H9 (cell line): ENCODE measurements around the gene GALNT16. TPM values are rescaled to one million over a fixed set of nuclear protein-coding genes. Genes with fewer than 3 reads are reported as not detected.

Experiments
- DNase-seq: peaks from one replicate; pipeline ENCODE4 v3.0.0-alpha.2; 2017
- H2AFZ ChIP-seq: one replicate; pipeline ENCODE4 v1.6.1; 2013; ENCODE audit warnings: mild to moderate bottlenecking, low read length, control low read depth, moderate library complexity
- H2AK5ac ChIP-seq: 2 replicates; pipeline ENCODE4 v1.6.1; 2013; ENCODE audit warnings: low read length, control low read depth, mixed read lengths; ENCODE audit not compliant: insufficient read length
- H2BK120ac ChIP-seq: one replicate; pipeline ENCODE4 v1.6.1; 2013; ENCODE audit warnings: low read depth, mild to moderate bottlenecking, low read length, control low read depth, inconsistent platforms; ENCODE audit not compliant: poor library complexity, severe bottlenecking
- H2BK12ac ChIP-seq: 2 replicates; pipeline ENCODE4 v1.6.1; 2013; ENCODE audit warnings: low read length, control low read depth, mixed read lengths, low read depth; ENCODE audit not compliant: insufficient read length
- H2BK15ac ChIP-seq: 2 replicates; pipeline ENCODE4 v1.6.1; 2013; ENCODE audit warnings: low read depth, low read length, control low read depth
- H2BK20ac ChIP-seq: one replicate; pipeline ENCODE4 v1.6.1; 2013; ENCODE audit warnings: low read depth, mild to moderate bottlenecking, low read length, control low read depth, inconsistent platforms; ENCODE audit not compliant: poor library complexity, severe bottlenecking
- H2BK5ac ChIP-seq: 2 replicates; pipeline ENCODE4 v1.6.1; 2013; ENCODE audit warnings: low read length, control low read depth, mixed read lengths; ENCODE audit not compliant: insufficient read length
- H3K14ac ChIP-seq: 2 replicates; pipeline ENCODE4 v1.6.1; 2013; ENCODE audit warnings: low read length, control low read depth; ENCODE audit not compliant: insufficient read depth
- H3K18ac ChIP-seq: 2 replicates; pipeline ENCODE4 v1.6.1; 2013; ENCODE audit warnings: low read depth, mild to moderate bottlenecking, mixed read lengths, low read length, control low read depth; ENCODE audit not compliant: insufficient read length
- H3K23ac ChIP-seq: 2 replicates; pipeline ENCODE4 v1.6.1; 2013; ENCODE audit warnings: low read length, control low read depth, mixed read lengths, low read depth; ENCODE audit not compliant: insufficient read length
- H3K23me2 ChIP-seq: 2 replicates; pipeline ENCODE4 v1.6.1; 2013; ENCODE audit warnings: low read depth, mild to moderate bottlenecking, mixed read lengths, low read length, control low read depth; ENCODE audit not compliant: insufficient read length, poor library complexity, severe bottlenecking
- H3K27ac ChIP-seq: 2 replicates; pipeline ENCODE4 v1.5.1; 2013; ENCODE audit warnings: low read length, control low read depth, mixed read lengths, low read depth; ENCODE audit not compliant: insufficient read length
- H3K27me3 ChIP-seq: 2 replicates; pipeline ENCODE4 v1.6.1; 2013; ENCODE audit warnings: low read length, control low read depth, inconsistent platforms; ENCODE audit not compliant: insufficient read depth
- H3K4ac ChIP-seq: 2 replicates; pipeline ENCODE4 v1.6.1; 2013; ENCODE audit warnings: low read depth, mild to moderate bottlenecking, control low read depth, inconsistent platforms, low read length, moderate library complexity
- H3K4me1 ChIP-seq: 2 replicates; pipeline ENCODE4 v1.6.1; 2013; ENCODE audit warnings: low read length, control low read depth, inconsistent platforms; ENCODE audit not compliant: insufficient read depth
- H3K4me2 ChIP-seq: 2 replicates; pipeline ENCODE4 v1.6.1; 2013; ENCODE audit warnings: low read length, control low read depth, mixed read lengths; ENCODE audit not compliant: insufficient read length, insufficient read depth
- H3K56ac ChIP-seq: 2 replicates; pipeline ENCODE4 v1.6.1; 2013; ENCODE audit warnings: low read depth, mild to moderate bottlenecking, mixed read lengths, low read length, control low read depth; ENCODE audit not compliant: insufficient read length
- H3K79me1 ChIP-seq: 2 replicates; pipeline ENCODE4 v1.6.1; 2013; ENCODE audit warnings: low read depth, mild to moderate bottlenecking, moderate library complexity, low read length, control low read depth, inconsistent platforms; ENCODE audit not compliant: insufficient read depth, poor library complexity, severe bottlenecking
- H3K79me2 ChIP-seq: 2 replicates; pipeline ENCODE4 v1.6.1; 2013; ENCODE audit warnings: low read length, control low read depth, inconsistent platforms; ENCODE audit not compliant: insufficient read depth
- H3K9ac ChIP-seq: 2 replicates; pipeline ENCODE4 v1.6.1; 2013; ENCODE audit warnings: low read length, control low read depth, mixed read lengths; ENCODE audit not compliant: insufficient read length; ENCODE audit errors: extremely low read depth
- H3K9me3 ChIP-seq: one replicate; pipeline ENCODE4 v1.6.1; 2013; ENCODE audit warnings: low read depth, low read length, inconsistent platforms; ENCODE audit not compliant: control insufficient read depth
- H3T11ph ChIP-seq: one replicate; pipeline ENCODE4 v1.6.1; 2013; ENCODE audit warnings: mild to moderate bottlenecking, low read length, control low read depth, inconsistent platforms
- H4K20me1 ChIP-seq: one replicate; pipeline ENCODE4 v1.6.1; 2013; ENCODE audit not compliant: control insufficient read depth, insufficient read length, insufficient read depth
- H4K5ac ChIP-seq: 2 replicates; pipeline ENCODE4 v1.6.1; 2013; ENCODE audit warnings: low read depth, mild to moderate bottlenecking, mixed read lengths, low read length, control low read depth; ENCODE audit not compliant: insufficient read length
- H4K8ac ChIP-seq: replicated peaks from 2 replicates; pipeline ENCODE4 v1.6.1; 2013; ENCODE audit warnings: low read length, control low read depth, mixed read lengths, low read depth; ENCODE audit not compliant: insufficient read length
- H4K91ac ChIP-seq: 2 replicates; pipeline ENCODE4 v1.6.1; 2013; ENCODE audit warnings: low read depth, mild to moderate bottlenecking, moderate library complexity, mixed read lengths, low read length, control low read depth; ENCODE audit not compliant: insufficient read length
- H3K27ac Mint-ChIP-seq, 3 experiments: 2 replicates in 2 of 3; 3 replicates in 1 of 3; pipeline ENCODE4 v1.8.0; 2020 to 2021; ENCODE audit warnings: mixed read lengths in 3 of 3, mild to moderate bottlenecking in 1 of 3, moderate library complexity in 1 of 3
- H3K27me3 Mint-ChIP-seq: 2 replicates; pipeline ENCODE4 v1.8.0; 2021; ENCODE audit warnings: low read depth, mild to moderate bottlenecking, moderate library complexity, mixed read lengths
- H3K36me3 Mint-ChIP-seq, 3 experiments: 2 replicates in 2 of 3; 3 replicates in 1 of 3; pipeline ENCODE4 v1.8.0; 2020 to 2021; ENCODE audit warnings: low read depth in 3 of 3, mixed read lengths in 3 of 3; ENCODE audit not compliant: insufficient read depth in 1 of 3
- H3K4me1 Mint-ChIP-seq, 2 experiments: 2 replicates each; pipeline ENCODE4 v1.8.0; 2020; ENCODE audit warnings: mixed read lengths in 2 of 2
- H3K4me3 Mint-ChIP-seq, 2 experiments: 2 replicates in 1 of 2; 3 replicates in 1 of 2; pipeline ENCODE4 v1.8.0; 2020 to 2021; ENCODE audit warnings: mild to moderate bottlenecking in 2 of 2, mixed read lengths in 2 of 2, moderate library complexity in 1 of 2
- H3K9me3 Mint-ChIP-seq, 2 experiments: 2 replicates in 1 of 2; 3 replicates in 1 of 2; pipeline ENCODE4 v1.8.0; 2020; ENCODE audit warnings: mild to moderate bottlenecking in 2 of 2, mixed read lengths in 2 of 2, moderate library complexity in 1 of 2
- WGBS: extraction: QIAGEN DNeasy Blood & Tissue Kit; methylation state at CpG from one replicate; pipeline ENCODE4 v1.1.7; 2013; ENCODE audit warnings: missing lambda C conversion rate, low lambda C conversion rate, mixed read lengths; ENCODE audit not compliant: insufficient read length; ENCODE audit errors: extremely low coverage; 5-methylcytosine and 5-hydroxymethylcytosine counted together
- total RNA-seq: library from RNA; stranded (reverse); gene quantifications from 2 replicates; pipeline ENCODE4 v1.2.1, GENCODE V29; 2021
- TF ChIP-seq, protein P1 (sequence below): fragments of 200-600 bp; sonication (generic); conservative IDR thresholded peaks from 3 replicates; pipeline ENCODE4 v1.8.0; 2021; ENCODE audit warnings: antibody characterized with exemption, mild to moderate bottlenecking

The GALNT16 gene
- total RNA-seq, 1 experiment from 2014 or later: 2.3 TPM

DNA sequence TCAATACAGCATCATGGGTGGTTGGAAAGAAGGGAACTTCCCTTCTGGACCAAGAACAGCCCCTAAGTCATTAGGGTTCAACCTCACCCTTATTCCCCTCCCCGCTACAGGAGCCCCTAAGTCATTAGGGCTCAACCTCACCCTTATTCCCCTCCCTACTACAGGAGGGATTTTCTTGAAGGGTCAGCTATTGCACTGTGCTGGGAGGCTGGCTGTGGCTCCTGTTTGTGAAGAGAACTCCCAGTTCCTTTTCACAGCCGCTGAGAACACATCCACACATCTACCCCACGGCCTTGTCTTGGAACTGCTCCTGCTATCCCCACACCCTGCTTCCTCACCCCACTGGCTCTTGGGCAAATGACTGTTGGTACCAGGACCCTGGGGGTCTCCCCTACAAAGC, 93.2 kb downstream of the GALNT16 start:
- no peak for DNase-seq
- H4K91ac ChIP-seq: no peak overlapping the region
- no peak overlapping the region for H3K9ac ChIP-seq
- no peak overlapping the region for H3K56ac ChIP-seq
- H3K27ac Mint-ChIP-seq: peak overlapping the region in 1 of 3 experiments; percentile 20; a peak in 1 of 7 replicates
- no peaks in the 10 kb centered on the region for H3K23me2 ChIP-seq
- H3K4me3 Mint-ChIP-seq: no peak overlapping the region
- no peak overlapping the region for H2AK5ac ChIP-seq
- no peak overlapping the region for H2BK5ac ChIP-seq
- H4K5ac ChIP-seq: no peak overlapping the region
- TF ChIP-seq, protein P1, sequence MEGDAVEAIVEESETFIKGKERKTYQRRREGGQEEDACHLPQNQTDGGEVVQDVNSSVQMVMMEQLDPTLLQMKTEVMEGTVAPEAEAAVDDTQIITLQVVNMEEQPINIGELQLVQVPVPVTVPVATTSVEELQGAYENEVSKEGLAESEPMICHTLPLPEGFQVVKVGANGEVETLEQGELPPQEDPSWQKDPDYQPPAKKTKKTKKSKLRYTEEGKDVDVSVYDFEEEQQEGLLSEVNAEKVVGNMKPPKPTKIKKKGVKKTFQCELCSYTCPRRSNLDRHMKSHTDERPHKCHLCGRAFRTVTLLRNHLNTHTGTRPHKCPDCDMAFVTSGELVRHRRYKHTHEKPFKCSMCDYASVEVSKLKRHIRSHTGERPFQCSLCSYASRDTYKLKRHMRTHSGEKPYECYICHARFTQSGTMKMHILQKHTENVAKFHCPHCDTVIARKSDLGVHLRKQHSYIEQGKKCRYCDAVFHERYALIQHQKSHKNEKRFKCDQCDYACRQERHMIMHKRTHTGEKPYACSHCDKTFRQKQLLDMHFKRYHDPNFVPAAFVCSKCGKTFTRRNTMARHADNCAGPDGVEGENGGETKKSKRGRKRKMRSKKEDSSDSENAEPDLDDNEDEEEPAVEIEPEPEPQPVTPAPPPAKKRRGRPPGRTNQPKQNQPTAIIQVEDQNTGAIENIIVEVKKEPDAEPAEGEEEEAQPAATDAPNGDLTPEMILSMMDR: no peak
- H3K27ac ChIP-seq: no peak overlapping the region
- no peaks in the 10 kb centered on the region; the same call in 1 of the 2 replicates for H3K27me3 Mint-ChIP-seq
- no peak overlapping the region for H2BK120ac ChIP-seq
- H3K9me3 Mint-ChIP-seq: no peaks in the 10 kb centered on the region
- no peaks in the 10 kb centered on the region for H3K9me3 ChIP-seq
- H3K18ac ChIP-seq: no peak overlapping the region
- H3K4me1 Mint-ChIP-seq: peaks cover 18 to 30% of the 10 kb centered on the region in 2 experiments
- no CpG with 5 or more reads among the region's 3 CpGs for WGBS
- H3K36me3 Mint-ChIP-seq: no peaks in the 10 kb centered on the region
- H3K4me2 ChIP-seq: no peak overlapping the region
- no peaks in the 10 kb centered on the region for H3K79me1 ChIP-seq
- H3K79me2 ChIP-seq: peaks cover 2% of the 10 kb centered on the region; the same call in 1 of the 2 replicates
- H4K20me1 ChIP-seq: no peaks in the 10 kb centered on the region
- H2AFZ ChIP-seq: no peak overlapping the region
- no peak overlapping the region for H3K4ac ChIP-seq
- H3K27me3 ChIP-seq: no peaks in the 10 kb centered on the region
- H2BK15ac ChIP-seq: no peak overlapping the region
- no peak overlapping the region for H4K8ac ChIP-seq
- H2BK20ac ChIP-seq: no peak overlapping the region
- no peak overlapping the region; the same call in 1 of the 2 replicates for H3K14ac ChIP-seq
- no peak overlapping the region for H3T11ph ChIP-seq
- H3K4me1 ChIP-seq: no peaks in the 10 kb centered on the region
- no peak overlapping the region for H3K23ac ChIP-seq
- H2BK12ac ChIP-seq: no peak overlapping the region
